Measurements from ENCODE around the gene ELL2. TPM values are rescaled to one million over a fixed set of nuclear protein-coding genes. Genes with fewer than 3 reads are reported as not detected.

Gene ELL2
- total and polyA plus RNA-seq, 2 of the 13 experiments (the other 11 are each of a cell fraction or from before 2014, with no cell fraction given) = 78.9 to 97.1 TPM

GRCh38 chr5:95961617-95962474, at the start of gene ELL2 (continued):
- no peak for TF ChIP-seq ZNF83 (CRISPR knock-in tag; IDR thresholded peaks at IDR 0.05; ENCODE audit: borderline replicate concordance)
- TF ChIP-seq ZSCAN30 (CRISPR knock-in tag; IDR thresholded peaks at IDR 0.05) = 0 out of 2 replicates have a peak, but pooled peaks have one; percentile 75
- 0 out of 2 replicates have a peak, but pooled peaks have one; percentile 6 for TF ChIP-seq ZBTB33 (CRISPR knock-in tag; IDR thresholded peaks at IDR 0.05)
- TF ChIP-seq GMEB1 (CRISPR knock-in tag; IDR thresholded peaks at IDR 0.05; ENCODE audit: borderline replicate concordance) = peak; percentile 52; the same call in 1 of the 2 replicates
- peak; percentile 57; the same call in 1 of the 2 replicates for TF ChIP-seq ZNF281 (CRISPR knock-in tag; IDR thresholded peaks at IDR 0.05; ENCODE audit: borderline replicate concordance)
- TF ChIP-seq GPN1 (CRISPR knock-in tag; IDR thresholded peaks at IDR 0.05; ENCODE audit: borderline replicate concordance) = no peak
- no peak for TF ChIP-seq ZNF251 (CRISPR knock-in tag; IDR thresholded peaks at IDR 0.05)
- TF ChIP-seq ZNF431 (CRISPR knock-in tag; IDR thresholded peaks at IDR 0.05; ENCODE audit: borderline replicate concordance, low read depth) = 0 out of 2 replicates have a peak, but pooled peaks have one; percentile 47
- TF ChIP-seq SP4 (CRISPR knock-in tag; IDR thresholded peaks at IDR 0.05) = peak; percentile 71
- peak; percentile 94 for TF ChIP-seq HIVEP1 (CRISPR knock-in tag; IDR thresholded peaks at IDR 0.05)
- TF ChIP-seq SAP130 (CRISPR knock-in tag; IDR thresholded peaks at IDR 0.05; ENCODE audit: low read depth) = peak; percentile 81
- no peak for TF ChIP-seq PAX8 (CRISPR knock-in tag; IDR thresholded peaks at IDR 0.05; ENCODE audit: borderline replicate concordance)
- no peak for TF ChIP-seq FOXK2 (IDR thresholded peaks at IDR 0.05)
- 0 out of 2 replicates have a peak, but pooled peaks have one; percentile 30 for TF ChIP-seq KLF11 (CRISPR knock-in tag; IDR thresholded peaks at IDR 0.05)
- TF ChIP-seq ZBED4 (CRISPR knock-in tag; IDR thresholded peaks at IDR 0.05; ENCODE audit: borderline replicate concordance) = peak; percentile 21; the same call in 1 of the 2 replicates
- TF ChIP-seq PLSCR1 (CRISPR knock-in tag; IDR thresholded peaks at IDR 0.05; ENCODE audit: borderline replicate concordance) = no peak
- TF ChIP-seq HDAC1 (CRISPR knock-in tag; IDR thresholded peaks at IDR 0.05) = peak; percentile 75

Data from HepG2 (cell line).